Measurements from ENCODE around the gene RAPGEF6.
"Not testable (repeated sequence)": the region's sequence is repeated elsewhere in the genome, so short reads cannot be mapped to it uniquely, and the experiment has no call there.

Gene RAPGEF6

DNA sequence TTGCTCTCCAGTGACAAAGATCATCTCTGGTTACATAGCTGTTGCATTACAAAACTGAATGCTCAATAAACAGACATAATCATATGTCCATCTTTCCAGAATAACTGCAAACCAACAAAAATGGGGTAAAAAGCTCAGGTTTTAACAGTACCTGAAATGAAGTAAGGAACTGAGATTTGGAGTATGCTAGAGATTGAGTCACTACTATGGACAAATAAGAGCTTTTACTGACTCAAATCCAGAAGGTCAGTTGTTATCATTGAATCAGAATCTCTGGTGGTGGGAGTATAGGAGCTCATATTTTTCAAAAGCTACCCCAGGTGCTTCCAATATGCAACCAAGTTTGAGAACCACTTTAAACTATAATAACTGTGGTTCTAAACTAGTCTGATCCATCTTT lies 4.1 kb upstream of the RAPGEF6 start:
- no peak for DNase-seq

DNA sequence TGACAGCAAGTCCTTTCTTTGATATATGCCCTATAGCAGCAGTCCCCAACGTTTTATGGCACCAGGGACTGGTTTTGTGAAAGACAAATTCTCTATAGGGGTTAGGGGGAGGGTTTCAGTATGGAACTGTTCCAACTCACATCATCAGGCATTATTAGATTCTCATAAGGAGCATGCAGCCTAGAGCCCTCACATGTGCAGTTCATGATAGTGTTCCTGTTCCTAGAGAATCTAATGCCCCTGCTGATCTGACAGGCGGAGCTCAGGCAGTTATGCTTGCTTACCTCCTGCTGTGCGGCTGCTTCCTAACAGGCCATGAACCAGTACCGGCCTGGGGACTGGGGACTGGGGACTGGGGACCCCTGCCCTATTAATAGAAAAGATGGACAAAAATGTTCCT lies 2.7 kb upstream of the RAPGEF6 start:
- no peak for DNase-seq

DNA sequence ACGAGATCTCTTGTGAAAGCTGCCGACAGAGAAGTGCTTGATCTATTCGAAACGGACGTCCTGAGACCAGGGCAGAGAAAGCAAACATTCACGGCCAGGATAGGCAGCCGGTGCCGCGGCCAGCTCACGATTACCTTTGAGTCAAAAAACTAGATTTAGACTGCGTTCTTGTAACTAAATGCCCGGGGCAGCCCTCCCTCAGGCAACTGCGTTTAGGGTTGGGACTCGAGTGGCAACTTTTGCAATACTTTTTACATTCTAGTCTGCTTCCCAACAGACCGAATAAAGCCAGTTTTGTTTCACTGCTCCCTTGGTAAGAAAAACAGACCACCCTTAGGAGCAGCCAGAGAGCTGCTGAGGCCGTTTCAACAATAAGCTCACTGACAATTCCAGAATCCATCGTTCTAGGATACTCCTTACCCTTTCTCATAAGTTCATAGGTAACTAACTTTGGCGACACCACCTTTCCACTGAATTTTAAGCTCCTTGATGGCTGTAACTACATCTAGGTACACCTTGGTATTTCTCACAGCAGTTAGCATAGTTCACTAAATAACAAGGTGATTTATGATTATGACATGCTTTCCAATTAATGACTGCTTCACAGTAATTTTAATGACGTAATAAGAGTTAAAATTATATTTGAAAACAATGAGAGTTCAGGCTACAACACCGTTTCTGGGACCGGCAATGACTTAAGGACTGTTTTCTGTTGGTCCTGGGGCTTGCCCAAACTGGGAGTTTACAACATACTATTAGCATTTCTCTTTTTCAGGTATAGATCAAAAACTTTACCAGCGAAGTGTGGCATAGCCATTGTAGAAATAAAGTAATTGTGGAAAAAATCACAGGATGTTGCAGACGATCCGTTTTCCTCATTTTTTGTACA lies 899 bp upstream of the RAPGEF6 start:
- no peak for DNase-seq

DNA sequence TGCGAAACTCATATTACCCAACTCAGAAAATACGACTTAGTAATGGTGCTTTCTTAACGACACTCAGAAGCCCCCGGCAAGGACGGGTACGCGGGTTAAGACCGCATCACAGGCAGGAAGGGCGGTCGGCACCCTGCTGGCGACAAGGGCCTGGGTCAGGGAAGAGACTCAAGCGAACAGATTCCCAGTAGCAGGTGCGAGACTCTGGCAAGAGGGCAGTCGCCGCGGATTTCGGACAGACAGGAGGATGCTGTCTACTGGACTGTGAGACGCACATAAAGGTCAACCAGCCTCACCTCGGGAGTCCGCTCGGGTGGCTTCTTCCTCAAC lies 398 bp downstream of the RAPGEF6 start:
- no peak for DNase-seq

DNA sequence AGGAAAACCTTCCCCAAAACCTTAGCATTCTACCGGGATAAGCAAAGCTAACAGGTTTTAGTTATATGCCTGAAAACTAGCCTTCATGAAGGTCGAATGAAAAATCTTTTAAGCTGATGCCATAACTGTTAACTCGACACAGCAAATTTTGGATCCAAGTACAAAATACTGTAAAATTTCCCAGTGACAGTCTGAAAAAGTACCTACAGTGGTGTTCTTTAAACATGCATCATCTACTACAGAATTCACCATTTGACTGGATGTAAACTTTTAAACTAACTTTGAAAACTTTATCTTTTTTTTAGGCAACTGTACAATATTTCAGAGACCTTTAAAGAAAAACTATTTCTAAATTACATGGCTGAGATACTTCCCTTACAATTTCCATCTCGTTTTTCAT lies 791 bp downstream of the RAPGEF6 start:
- no peak for DNase-seq

DNA sequence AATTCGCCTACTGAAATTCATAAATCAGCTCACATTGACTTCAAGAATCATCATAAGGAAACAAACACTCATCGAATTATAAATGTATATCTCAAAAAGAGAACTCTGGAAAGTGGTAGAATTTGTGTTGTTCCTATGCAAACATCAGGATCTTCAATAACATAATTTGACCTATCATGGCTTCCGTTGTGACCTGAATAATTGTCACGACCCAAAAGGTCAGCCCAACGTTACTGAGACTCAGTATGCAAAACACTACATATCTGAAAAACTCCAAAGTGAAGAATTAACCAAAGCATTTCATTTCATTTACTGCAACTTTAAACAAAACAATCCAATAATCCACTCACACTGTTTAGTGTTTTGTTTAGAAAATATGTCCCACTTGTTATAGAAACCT lies 1.2 kb downstream of the RAPGEF6 start:
- DNase-seq = no peak

DNA sequence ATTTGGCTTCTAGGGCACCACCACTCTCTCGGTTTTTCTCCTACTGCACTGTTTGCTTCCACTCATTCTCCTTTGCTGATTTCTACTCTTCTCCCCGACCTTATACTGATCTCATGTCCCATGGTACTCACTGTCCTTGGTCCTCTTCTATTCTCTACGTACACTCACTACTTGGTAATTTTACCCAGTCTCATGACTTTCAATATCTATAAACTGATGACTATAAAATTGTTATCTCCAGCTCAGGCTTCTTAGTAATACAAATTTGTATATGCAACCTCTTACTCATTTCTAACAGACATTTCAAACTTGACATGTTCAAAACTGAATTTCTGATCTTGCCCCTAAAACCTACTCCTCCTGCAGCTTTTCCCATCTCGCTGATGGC lies 4.1 kb downstream of the RAPGEF6 start:
- DNase-seq = no peak

DNA sequence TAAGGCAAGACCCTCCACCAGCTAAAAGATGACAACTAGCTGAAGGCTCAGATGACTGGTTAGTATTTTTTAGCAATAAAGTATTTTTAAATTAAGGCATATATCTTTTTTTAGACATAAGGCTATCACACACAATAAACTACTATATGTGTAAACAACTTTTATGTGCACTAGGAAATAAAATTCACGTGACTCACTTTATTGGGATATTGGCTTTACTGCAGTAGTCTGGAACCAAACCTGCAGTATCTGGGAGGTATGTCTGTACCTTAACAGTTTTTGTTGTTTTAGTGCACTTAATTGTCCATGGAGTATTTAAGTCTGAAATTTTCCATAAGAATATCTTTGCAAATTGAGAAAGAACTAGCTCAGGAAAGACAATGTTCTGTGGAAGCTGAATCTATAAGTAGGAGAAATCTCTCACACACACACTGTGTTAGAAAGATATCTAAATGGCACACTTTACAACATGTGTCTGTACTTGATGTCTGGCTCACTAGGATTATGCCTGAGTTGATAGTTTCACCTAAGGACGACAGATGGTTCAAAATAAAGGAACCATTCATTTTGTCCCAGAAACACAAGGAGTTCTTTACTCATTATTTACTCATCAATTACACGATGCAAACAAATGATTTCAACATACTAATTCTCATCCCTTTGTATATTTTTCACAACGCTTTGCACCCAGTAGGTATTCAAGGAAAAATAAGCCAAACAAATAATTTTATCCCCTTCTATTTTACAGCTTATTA lies 4.6 kb downstream of the RAPGEF6 start:
- no peak for DNase-seq

DNA sequence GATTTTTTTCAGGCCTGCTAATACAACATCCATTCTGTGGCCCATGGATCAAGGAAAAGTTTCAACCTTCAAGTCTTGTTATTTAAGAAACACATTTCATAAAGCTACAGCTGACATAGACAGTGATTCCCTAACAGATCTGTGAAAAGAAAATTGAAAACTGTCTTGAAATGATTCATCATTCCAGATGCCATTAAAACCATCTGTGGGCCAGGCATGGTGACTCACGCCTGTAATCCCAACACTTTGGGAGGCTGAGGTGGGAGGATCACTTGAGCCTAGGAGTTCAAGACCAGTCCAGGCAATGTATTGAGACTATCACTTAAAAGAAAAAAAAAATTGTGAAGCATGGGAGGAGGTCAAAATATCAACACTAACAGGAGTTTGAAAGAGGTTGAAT lies 6.0 kb downstream of the RAPGEF6 start:
- no peak for DNase-seq

DNA sequence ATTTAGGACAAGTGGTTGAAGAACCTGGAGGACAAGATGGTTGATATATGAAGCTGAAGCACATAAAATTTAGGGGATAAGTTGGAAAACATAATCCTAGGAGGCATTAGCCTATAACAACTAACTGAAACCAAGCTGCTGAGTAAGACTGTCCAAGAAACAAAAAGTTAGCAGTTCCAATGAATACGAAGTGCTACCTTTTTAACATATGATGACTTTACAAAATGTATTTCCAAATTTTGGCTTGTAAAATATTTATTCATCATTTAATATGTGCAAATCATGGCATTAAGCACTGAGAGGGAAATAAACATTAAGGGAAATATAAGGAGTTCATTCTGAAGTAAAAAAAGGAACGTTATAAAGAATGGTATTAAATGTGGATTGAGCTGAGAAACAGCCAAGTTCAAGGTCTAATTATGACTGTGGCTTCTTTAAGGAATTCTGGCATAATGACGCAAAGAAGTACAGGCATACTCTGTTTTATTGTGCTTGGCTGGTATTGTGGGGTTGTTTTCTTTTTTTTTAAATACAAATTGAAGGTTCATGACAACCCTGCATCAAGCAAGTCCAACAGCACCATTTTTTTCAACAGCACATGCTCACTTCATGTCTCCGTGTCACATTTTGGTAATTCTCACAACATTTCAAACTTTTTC lies 7.7 kb downstream of the RAPGEF6 start:
- DNase-seq = no peak

DNA sequence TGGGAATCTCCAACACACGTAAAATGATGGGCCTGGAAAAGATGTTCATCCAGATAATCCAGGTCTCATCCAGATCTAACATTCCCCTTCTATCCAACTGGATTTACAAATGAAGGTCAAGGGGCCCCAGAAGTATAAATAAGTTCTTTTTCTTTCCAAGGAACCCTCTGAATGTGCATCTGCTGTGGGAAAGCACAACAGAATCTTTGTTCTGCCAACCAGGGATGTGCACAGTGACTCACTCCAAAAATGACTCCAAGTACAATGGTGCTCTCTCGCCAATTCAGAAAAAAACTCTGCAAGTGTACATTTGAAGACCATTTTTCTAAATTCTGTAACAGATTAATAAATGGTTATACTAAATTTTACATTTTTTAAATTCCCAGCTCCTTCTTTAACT lies 12.4 kb downstream of the RAPGEF6 start:
- DNase-seq = no peak

DNA sequence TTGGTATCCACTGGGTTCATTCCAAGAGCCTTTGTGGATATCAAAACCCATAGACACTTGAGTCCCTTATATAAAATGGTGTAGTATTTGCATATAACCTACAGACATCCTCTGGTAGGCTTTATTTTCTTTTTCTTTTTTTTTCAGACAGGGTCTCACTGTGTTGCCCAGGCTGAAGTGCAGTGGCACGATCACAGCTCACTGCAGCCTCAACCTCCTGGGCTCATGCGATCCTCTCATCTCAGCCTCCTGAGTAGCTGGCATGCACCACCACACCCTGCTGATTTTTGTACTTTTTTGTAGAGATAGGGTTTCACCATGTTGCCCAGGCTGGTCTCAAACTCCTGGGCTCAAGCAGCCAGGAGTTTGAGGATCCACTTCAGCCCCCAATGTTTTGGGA lies 13.9 kb downstream of the RAPGEF6 start:
- DNase-seq = not testable (repeated sequence)

DNA sequence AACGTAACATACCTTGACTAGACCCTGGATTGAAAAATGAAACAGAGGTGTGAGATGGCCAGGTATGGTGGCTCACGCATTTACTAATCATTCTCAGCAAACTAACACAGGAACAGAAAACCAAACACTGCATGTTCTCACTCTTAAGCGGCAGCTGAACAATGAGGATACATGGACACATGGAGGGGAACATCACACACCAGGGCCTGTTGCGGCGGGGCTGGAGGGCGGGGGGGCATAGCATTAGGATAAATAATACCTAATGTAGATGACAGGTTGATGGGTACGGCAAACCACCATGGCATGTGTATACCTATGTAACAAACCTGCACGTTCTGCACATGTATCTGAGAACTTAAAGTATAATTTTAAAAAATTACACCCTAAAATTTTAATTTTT lies 15.9 kb downstream of the RAPGEF6 start:
- DNase-seq = no peak

DNA sequence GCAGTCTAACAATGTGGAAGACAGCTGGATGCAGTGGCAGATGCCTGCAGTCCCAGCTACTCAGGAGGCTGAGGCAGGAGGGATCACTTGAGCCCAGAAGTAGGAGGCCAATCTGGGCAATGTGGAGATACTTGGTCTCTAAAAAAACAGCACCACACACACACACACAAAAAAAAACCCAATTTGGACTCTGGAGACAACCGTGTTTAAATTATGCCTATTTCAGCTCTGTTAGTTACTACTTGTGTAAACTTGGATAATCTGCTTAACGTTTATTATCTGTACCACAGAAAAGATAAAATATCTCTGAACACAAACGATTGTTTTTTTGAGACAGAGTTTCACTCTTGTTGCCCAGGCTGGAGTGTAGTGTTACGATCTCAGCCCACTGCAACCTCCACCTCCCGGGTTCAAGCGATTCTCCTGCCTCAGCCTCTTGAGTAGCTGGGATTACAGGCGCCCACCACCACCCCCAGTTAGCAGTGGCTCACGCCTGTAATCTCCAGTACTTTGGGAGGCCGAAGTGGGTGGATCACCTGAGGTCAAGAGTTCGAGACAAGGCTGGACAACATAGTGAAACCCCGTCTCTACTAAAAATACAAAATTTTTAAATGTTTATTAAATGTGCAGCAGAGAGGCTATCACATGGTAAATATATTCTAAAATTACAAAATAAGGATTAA lies 17.7 kb downstream of the RAPGEF6 start:
- no peak for DNase-seq

DNA sequence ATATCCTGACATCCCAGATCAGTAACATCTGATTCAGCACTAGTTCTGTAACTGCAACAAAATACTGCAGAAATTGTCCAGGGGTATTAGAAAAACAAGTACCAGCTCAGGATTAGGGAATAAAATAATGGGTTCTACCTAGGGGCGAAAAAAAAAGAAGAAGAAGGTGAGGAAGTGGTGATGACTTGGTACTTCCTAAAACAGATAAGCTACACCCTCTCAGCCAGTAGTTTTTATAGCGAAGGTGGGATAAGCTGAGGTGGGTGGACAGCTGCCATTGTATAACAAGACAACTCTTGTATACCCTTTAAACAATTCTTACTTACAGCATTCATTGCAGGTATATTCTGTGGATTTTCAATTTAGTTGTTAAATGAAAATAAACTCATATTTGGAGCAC lies 19.1 kb downstream of the RAPGEF6 start:
- DNase-seq = no peak

DNA sequence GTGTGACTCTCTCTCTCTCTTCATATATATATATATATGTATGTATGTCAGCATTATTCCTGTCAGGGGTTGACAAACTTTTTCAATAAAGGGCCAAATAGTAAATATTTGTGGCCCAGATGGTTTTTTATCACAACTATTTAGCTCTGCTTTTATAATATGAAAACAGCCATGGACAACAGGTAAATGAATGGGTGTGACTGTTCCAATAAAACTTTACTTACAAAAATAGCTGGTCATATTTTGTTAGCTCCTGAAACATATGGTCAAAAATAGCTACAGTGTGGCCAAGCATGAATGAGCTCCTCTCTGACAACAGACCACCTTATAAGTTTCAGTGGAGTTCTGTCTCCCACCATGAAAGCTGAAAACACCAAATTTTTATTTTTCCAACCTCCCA lies 21.6 kb downstream of the RAPGEF6 start:
- DNase-seq = no peak

DNA sequence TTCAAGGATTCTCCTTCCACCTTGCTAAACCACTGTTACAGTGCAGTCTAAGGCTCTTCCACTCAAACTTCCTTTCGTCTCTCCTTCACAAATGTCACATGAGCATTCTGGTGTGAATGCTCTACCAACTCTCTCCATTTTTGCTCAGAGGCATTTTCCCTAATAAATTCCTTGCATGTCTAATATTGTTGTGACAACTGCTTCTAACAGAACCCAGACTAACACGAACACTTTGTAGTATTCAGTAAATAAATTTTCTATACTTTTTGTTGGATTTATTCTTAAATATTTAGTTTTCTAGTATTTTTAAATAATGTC lies 24.0 kb downstream of the RAPGEF6 start:
- DNase-seq = no peak

DNA sequence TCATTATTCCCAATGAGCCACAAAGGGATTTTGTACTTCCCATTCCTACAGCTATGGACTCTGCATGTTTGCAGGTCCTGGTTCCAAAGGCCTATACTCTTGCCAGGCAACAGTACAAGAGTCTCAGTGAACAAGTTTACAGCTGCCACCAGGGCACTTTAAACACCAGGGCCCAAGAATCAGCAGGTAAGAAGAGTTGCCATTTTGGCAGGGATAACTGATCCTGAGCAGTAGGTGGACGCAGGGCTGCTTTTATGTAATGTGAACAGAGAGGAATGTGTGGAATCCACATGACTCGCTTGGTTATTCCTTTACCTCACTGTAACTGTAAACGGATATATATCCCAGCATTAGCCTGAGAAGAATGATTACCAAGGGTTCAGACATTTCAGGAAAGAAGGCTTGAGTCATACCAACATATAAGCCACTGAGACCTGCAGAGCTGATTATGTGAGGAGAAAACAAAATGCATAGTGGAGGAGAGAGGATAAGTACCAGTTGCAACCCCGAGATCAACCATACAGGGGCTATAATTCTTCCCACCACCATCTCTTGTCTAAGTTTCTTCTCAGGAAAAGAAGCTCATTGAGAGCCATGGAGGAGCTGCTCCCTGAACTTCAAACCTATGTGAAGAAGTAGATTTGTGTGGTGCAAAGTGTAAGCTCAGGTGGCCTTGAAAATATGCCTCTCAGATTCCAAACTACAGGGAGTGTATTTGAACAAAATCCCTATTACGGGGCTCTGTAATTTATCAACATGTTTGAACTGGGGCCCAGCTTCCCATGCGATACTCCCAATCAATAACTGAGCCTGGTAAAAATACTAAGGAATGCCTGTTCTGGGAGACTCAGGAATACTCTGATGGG lies 24.6 kb downstream of the RAPGEF6 start:
- no peak for DNase-seq

DNA sequence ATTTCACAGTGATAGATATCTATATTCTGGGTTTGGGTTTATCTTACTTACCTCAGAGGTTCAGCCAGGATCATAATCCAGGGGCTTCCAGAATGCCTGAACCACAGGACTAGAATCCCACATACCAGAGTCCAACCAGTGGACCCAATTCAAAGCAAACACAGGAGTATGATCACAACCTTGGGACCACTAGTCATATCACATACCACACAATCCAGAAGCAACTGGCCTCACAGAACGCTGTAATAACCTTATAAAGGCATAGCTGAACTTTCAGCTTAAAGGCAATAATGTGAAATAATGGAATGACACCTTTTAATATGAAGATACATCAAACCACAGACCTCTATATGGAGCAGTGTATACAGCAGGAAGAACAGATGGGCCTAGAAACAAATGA lies 25.3 kb downstream of the RAPGEF6 start:
- DNase-seq = no peak

DNA sequence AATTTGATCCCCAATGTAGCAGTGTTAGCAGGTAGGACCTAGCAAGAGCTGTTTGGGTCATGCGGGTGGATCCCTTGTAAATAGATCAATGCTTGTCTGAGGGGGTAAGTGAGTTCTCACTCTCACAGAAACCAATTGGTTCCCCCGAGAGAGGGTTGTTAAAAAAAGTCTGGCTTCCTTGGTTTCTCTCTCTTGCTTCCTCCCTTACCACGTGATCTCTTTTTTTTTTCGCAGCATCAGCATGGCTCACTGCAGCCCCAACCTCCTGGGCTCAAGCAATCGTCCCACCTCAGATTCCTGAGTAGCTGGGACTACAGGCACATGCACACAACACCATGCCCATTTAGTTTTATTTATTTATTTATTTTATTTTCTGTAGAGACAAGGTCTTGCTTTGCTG lies 26.4 kb downstream of the RAPGEF6 start:
- DNase-seq = no peak

DNA sequence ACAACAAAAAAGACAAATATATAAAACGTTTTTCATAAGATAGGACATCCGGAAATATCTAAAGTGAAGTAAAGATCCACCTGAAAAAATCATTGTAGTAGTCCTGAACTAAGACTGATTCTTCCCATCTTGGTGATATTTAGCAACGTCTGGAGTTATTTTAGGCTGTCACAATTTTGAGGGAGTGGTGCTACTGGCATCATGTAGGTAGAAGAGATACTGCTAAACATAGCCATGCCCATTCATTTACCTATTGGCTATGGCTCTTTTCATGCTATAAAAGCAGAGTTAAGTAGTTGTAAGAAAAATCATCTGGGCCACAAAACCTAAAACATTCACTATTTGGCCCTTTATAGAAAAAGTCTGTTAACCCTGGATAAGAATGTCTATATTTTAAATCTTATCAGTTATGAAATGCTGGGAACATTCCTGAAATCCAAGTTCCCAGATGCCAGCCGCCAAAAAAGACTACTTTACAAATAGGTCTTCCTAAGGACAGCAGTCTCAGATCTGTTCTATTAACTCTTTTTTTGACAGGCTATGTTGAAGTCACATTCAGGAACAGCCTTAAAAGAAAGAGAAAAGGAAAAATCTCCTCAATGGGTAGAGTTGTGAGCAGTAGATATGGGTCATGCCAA lies 27.0 kb downstream of the RAPGEF6 start:
- no peak for DNase-seq

DNA sequence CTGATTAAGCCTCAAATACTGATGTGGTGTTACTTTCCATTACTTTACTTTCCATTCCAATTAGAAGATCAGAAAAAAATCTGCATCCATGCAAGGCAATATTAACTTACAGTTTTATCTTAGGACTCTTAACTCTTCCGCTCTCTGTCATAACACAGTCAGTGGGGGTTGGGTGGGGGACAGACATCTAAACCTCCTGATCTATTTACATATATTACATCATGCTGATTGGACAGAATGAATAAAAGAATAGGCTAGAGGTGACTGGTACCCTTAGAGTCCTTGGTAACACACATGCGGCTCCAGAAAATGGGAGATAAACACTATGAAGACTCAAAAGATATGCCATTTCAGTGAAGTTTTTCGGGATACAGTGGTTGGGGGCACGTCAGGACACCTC lies 27.6 kb downstream of the RAPGEF6 start:
- no peak for DNase-seq

Data from NCI-H1436 treated with DMSO at 0.1 percent for 48 hours (cell line).